B cell (primary cell): ENCODE results near the gene CLCN2.

ENCODE experiments used
- EZH2 ChIP-seq: IDR thresholded peaks from 2 replicates; pipeline ENCODE4 v1.6.1; 2012; ENCODE audit warnings: borderline replicate concordance, low read depth, mild to moderate bottlenecking, moderate library complexity, low read length; ENCODE audit not compliant: insufficient read depth, poor library complexity, severe bottlenecking
- TF ChIP-seq, protein P1 (sequence below): fragments of 200-600 bp; IDR thresholded peaks from one replicate; pipeline ENCODE4 v1.8.0; 2022; ENCODE audit warnings: antibody characterized with exemption, mild to moderate bottlenecking

DNA sequence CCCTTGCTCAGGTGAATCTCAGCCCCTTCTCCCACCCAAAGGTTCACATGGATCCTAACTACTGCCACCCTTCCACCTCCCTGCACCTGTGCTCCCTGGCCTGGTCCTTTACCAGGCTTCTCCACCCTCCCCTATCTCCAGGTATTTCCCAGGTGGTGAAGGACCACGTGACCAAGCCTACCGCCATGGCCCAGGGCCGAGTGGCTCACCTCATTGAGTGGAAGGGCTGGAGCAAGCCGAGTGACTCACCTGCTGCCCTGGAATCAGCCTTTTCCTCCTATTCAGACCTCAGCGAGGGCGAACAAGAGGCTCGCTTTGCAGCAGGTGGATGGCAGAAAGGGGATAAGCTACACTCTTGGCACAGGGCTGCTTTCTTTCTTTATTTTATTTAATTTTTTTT lies 19.5 kb downstream of the CLCN2 start:
- TF ChIP-seq, protein P1, sequence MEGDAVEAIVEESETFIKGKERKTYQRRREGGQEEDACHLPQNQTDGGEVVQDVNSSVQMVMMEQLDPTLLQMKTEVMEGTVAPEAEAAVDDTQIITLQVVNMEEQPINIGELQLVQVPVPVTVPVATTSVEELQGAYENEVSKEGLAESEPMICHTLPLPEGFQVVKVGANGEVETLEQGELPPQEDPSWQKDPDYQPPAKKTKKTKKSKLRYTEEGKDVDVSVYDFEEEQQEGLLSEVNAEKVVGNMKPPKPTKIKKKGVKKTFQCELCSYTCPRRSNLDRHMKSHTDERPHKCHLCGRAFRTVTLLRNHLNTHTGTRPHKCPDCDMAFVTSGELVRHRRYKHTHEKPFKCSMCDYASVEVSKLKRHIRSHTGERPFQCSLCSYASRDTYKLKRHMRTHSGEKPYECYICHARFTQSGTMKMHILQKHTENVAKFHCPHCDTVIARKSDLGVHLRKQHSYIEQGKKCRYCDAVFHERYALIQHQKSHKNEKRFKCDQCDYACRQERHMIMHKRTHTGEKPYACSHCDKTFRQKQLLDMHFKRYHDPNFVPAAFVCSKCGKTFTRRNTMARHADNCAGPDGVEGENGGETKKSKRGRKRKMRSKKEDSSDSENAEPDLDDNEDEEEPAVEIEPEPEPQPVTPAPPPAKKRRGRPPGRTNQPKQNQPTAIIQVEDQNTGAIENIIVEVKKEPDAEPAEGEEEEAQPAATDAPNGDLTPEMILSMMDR = no peak
- no peak for TF ChIP-seq EZH2
